Testis (tissue), 2 donors: Measurements from ENCODE around the gene TPCN2.

Source experiments
- CTCF ChIP-seq, 3 experiments: fragments of 450-650 bp in 2 of 3; fragments of 200-600 bp in 1 of 3; sonication (generic) in 1 of 3; IDR thresholded peaks; one replicate each; pipeline ENCODE4 v1.5.1; 2016 to 2019; ENCODE audit warnings: antibody characterized with exemption in 3 of 3, mild to moderate bottlenecking in 2 of 3, moderate library complexity in 1 of 3
- POLR2A ChIP-seq: fragments of 450-650 bp; IDR thresholded peaks from one replicate; pipeline ENCODE4 v1.6.1; 2017; ENCODE audit warnings: antibody characterized with exemption, mild to moderate bottlenecking, moderate library complexity

- TF ChIP-seq CTCF (IDR thresholded peaks at IDR 0.05) (peak in 1 of 3 experiments; percentile 1), POLR2A (no peak)
These were observed 37.6 kb upstream of the TPCN2 start for GRCh38 chr11:69010964-69011623.
